ENCODE data around the gene PPP1R9A.
"Not testable (repeated sequence)": the region's sequence is repeated elsewhere in the genome, so short reads cannot be mapped to it uniquely, and the experiment has no call there.

The PPP1R9A gene

GRCh38 chr7:94975336-94975735 is 67.9 kb downstream of the PPP1R9A start:
- no peak for DNase-seq (ENCODE audit: low read depth in 2 of 2)

- DNase-seq (ENCODE audit: low read depth in 2 of 2): no peak
Observed at GRCh38 chr7:94980418-94981142, 73.2 kb downstream of the PPP1R9A start.

GRCh38 chr7:94995921-94996320 is 88.5 kb downstream of the PPP1R9A start:
- DNase-seq (ENCODE audit: low read depth in 2 of 2): no peak

GRCh38 chr7:94996369-94996768 is 89.0 kb downstream of the PPP1R9A start:
- no peak for DNase-seq (ENCODE audit: low read depth in 2 of 2)

- no peak for DNase-seq (ENCODE audit: low read depth in 2 of 2)
Observed at GRCh38 chr7:94997547-94997946, 90.2 kb downstream of the PPP1R9A start.

- no peak for DNase-seq (ENCODE audit: low read depth in 2 of 2)
Observed at GRCh38 chr7:94998266-94999068, 91.1 kb downstream of the PPP1R9A start.

GRCh38 chr7:94999069-94999351 is 91.6 kb downstream of the PPP1R9A start:
- no peak for DNase-seq (ENCODE audit: low read depth in 2 of 2)

GRCh38 chr7:94999601-95000000 is 92.2 kb downstream of the PPP1R9A start:
- not testable (repeated sequence) for DNase-seq (ENCODE audit: low read depth in 2 of 2)

GRCh38 chr7:95001258-95001657 is 93.9 kb downstream of the PPP1R9A start:
- DNase-seq (ENCODE audit: low read depth in 2 of 2): no peak

GRCh38 chr7:95001815-95002561 is 94.6 kb downstream of the PPP1R9A start:
- no peak for DNase-seq (ENCODE audit: low read depth in 2 of 2)

GRCh38 chr7:95002775-95003174 is 95.4 kb downstream of the PPP1R9A start:
- no peak for DNase-seq (ENCODE audit: low read depth in 2 of 2)

GRCh38 chr7:95004618-95005247 is 97.3 kb downstream of the PPP1R9A start:
- no peak for DNase-seq (ENCODE audit: low read depth in 2 of 2)

- no peak for DNase-seq (ENCODE audit: low read depth in 2 of 2)
Observed at GRCh38 chr7:95006010-95006409, 98.6 kb downstream of the PPP1R9A start.

- not testable (repeated sequence) for DNase-seq (ENCODE audit: low read depth in 2 of 2)
Observed at GRCh38 chr7:95008773-95009172, 101.4 kb downstream of the PPP1R9A start.

- DNase-seq (ENCODE audit: low read depth in 2 of 2): no peak
Observed at GRCh38 chr7:95011146-95011928, 103.9 kb downstream of the PPP1R9A start.

GRCh38 chr7:95011995-95012394 is 104.6 kb downstream of the PPP1R9A start:
- DNase-seq (ENCODE audit: low read depth in 2 of 2): no peak

- no peak for DNase-seq (ENCODE audit: low read depth in 2 of 2)
Observed at GRCh38 chr7:95018021-95018420, 110.6 kb downstream of the PPP1R9A start.

- DNase-seq (ENCODE audit: low read depth in 2 of 2): no peak
Observed at GRCh38 chr7:95026018-95026417, 118.6 kb downstream of the PPP1R9A start.

- no peak for DNase-seq (ENCODE audit: low read depth in 2 of 2)
Observed at GRCh38 chr7:95026421-95027072, 119.2 kb downstream of the PPP1R9A start.

- no peak for DNase-seq (ENCODE audit: low read depth in 2 of 2)
Observed at GRCh38 chr7:95027234-95027872, 120.0 kb downstream of the PPP1R9A start.

All from stimulated activated CD4-positive, alpha-beta T cell treated with anti-CD3 and anti-CD28 coated beads, Interleukin-4, amount 100 ng/mL, for 48 hours (primary cell).